ENCODE results near the gene TBC1D12.
A peak's percentile ranks its signal among the peaks of the same experiment; 100 is the strongest.

The TBC1D12 gene

DNA sequence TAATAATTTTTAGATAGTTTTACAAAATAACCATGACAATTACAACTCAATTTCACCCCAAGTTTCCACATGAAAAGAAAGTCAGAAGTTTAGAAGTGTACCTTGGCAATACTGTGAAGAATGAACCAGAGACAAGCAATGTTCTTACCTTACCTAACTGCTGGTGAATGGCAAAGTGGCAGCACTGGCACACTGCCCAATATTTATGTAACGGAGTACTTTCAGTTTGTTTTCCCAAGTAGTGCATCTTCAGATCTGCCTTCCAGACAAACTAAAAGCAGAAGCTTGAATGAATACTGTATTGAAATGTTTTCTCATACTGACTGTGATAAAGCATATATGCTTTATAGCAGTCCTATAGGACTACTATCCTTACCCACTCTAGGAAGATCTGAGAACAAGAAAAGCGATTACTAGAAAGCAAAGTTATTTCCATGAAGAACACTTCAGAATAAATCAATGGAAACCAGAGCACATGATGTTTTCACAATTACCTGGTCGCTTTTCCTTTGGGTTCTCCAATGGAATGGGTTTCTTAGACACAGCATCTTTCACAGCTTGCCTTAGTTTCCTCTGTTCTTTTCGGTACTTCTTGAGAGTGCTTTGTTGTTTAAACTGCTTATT lies 41.1 kb upstream of the TBC1D12 start:
- Histone ChIP-seq H3K4me1 (ENCODE audit: insufficient read depth, poor library complexity, severe bottlenecking) (peaks cover 12% of the 10 kb centered on the region), H3K36me3 (ENCODE audit: low read depth) (peaks cover 48% of the 10 kb centered on the region), H3K27ac (ENCODE audit: poor library complexity, severe bottlenecking) (peak overlapping the region; percentile 61), H3K4me3 (ENCODE audit: severe bottlenecking) (peak overlapping the region; percentile 68), H3K27me3 (ENCODE audit: insufficient read depth, poor library complexity, severe bottlenecking) (no peaks in the 10 kb centered on the region), H3K9me3 (ENCODE audit: severe bottlenecking) (no peaks in the 10 kb centered on the region)
- no peak for ATAC-seq (ENCODE audit: low read depth)
- TF ChIP-seq CTCF (IDR thresholded peaks at IDR 0.05; ENCODE audit: poor library complexity, severe bottlenecking), result no peak
- no peak for DNase-seq (ENCODE audit: low spot score)

- H3K27ac ChIP-seq (ENCODE audit: poor library complexity, severe bottlenecking), result peak within 1 kb of the TSS; percentile 61
- ATAC-seq (ENCODE audit: low read depth) (peak; percentile 94), DNase-seq (ENCODE audit: low spot score) (peak; percentile 95)
- peaks cover 12% of the 10 kb centered on the region for H3K4me1 ChIP-seq (ENCODE audit: insufficient read depth, poor library complexity, severe bottlenecking)
- H3K27me3 ChIP-seq (ENCODE audit: insufficient read depth, poor library complexity, severe bottlenecking), result no peaks in the 10 kb centered on the region
- no peaks in the 10 kb centered on the region for H3K9me3 ChIP-seq (ENCODE audit: severe bottlenecking)
- peak within 1 kb of the TSS; percentile 68 for H3K4me3 ChIP-seq (ENCODE audit: severe bottlenecking)
- peak; percentile 86 for TF ChIP-seq CTCF (IDR thresholded peaks at IDR 0.05; ENCODE audit: poor library complexity, severe bottlenecking)
- peaks cover 35% of the 10 kb centered on the region for H3K36me3 ChIP-seq (ENCODE audit: low read depth)
Measured at GRCh38 chr10:94362360-94363250, 39.7 kb upstream of the TBC1D12 start, which contains the start of gene NOC3L. Gene NOC3L, minus strand, starts transcription at chr10:94362939. Its CDS starts 101 bp downstream, at chr10:94362838.

- peak overlapping the region; percentile 68 for H3K4me3 ChIP-seq (ENCODE audit: severe bottlenecking)
- peak overlapping the region; percentile 61 for H3K27ac ChIP-seq (ENCODE audit: poor library complexity, severe bottlenecking)
- ATAC-seq (ENCODE audit: low read depth) (no peak; the same call in 2 of the 3 replicates), DNase-seq (ENCODE audit: low spot score) (no peak)
- peaks cover 29% of the 10 kb centered on the region for H3K36me3 ChIP-seq (ENCODE audit: low read depth)
- H3K9me3 ChIP-seq (ENCODE audit: severe bottlenecking), result no peaks in the 10 kb centered on the region
- H3K4me1 ChIP-seq (ENCODE audit: insufficient read depth, poor library complexity, severe bottlenecking), result peaks cover 11% of the 10 kb centered on the region
- TF ChIP-seq CTCF (IDR thresholded peaks at IDR 0.05; ENCODE audit: poor library complexity, severe bottlenecking), result peak; percentile 56
- H3K27me3 ChIP-seq (ENCODE audit: insufficient read depth, poor library complexity, severe bottlenecking), result no peaks in the 10 kb centered on the region
Measured at GRCh38 chr10:94363251-94363565, 39.1 kb upstream of the TBC1D12 start.

DNA sequence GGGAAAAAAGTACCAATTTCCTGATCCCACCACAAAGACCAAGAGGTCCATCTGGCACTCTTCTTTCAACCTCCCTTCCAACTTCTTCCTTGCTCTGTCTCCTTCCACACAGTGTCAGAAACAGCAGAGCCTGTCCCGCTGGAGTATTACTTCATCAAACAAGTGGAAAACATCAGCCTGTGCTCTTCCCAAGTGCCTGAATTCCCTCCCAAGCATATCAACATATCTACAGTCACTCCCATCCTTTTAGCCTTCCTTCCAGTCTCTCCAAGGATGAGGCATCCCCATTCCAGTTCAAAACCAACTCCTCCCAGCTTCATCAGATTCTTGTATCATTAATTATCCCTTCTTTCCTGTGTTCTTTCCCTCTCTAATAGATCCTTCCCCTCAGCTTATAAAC lies 37.9 kb upstream of the TBC1D12 start:
- DNase-seq (ENCODE audit: low spot score) (no peak), ATAC-seq (ENCODE audit: low read depth) (no peak)
- Histone ChIP-seq H3K4me3 (ENCODE audit: severe bottlenecking) (no peak overlapping the region), H3K36me3 (ENCODE audit: low read depth) (peaks cover 19% of the 10 kb centered on the region), H3K9me3 (ENCODE audit: severe bottlenecking) (no peaks in the 10 kb centered on the region), H3K27me3 (ENCODE audit: insufficient read depth, poor library complexity, severe bottlenecking) (no peaks in the 10 kb centered on the region), H3K4me1 (ENCODE audit: insufficient read depth, poor library complexity, severe bottlenecking) (peaks cover 5% of the 10 kb centered on the region), H3K27ac (ENCODE audit: poor library complexity, severe bottlenecking) (no peak overlapping the region)
- TF ChIP-seq CTCF (IDR thresholded peaks at IDR 0.05; ENCODE audit: poor library complexity, severe bottlenecking), result no peak

Measured in RWPE2 (cell line).